H1 (cell line): ENCODE results near the gene OR8G5. TPM values are rescaled to one million over a fixed set of nuclear protein-coding genes. Genes with fewer than 3 reads are reported as not detected.

Source experiments
- CBX8 ChIP-seq: fragments of 300-800, 300-1000 bp; sonication (generic); IDR thresholded peaks from 2 replicates; pipeline ENCODE4 v1.7.1; 2016; ENCODE audit warnings: low read depth, low read length, borderline replicate concordance
- CEBPB ChIP-seq: IDR thresholded peaks from 2 replicates; pipeline ENCODE4 v1.6.1; 2012; ENCODE audit warnings: low read depth, low read length
- CHD2 ChIP-seq: IDR thresholded peaks from 2 replicates; pipeline ENCODE4 v1.6.1; 2012; ENCODE audit warnings: low read length, improper control_type of control experiment
- CHD7 ChIP-seq: fragments of 300-600 bp; sonication (generic); IDR thresholded peaks from 2 replicates; pipeline ENCODE4 v1.7.1; 2012; ENCODE audit warnings: low read length, moderate library complexity, mild to moderate bottlenecking, inconsistent platforms; ENCODE audit not compliant: insufficient replicate concordance
- CTBP2 ChIP-seq: IDR thresholded peaks from 2 replicates; pipeline ENCODE4 v1.7.0; 2011; ENCODE audit warnings: borderline replicate concordance, mild to moderate bottlenecking, moderate library complexity, mixed read lengths, low read length; ENCODE audit not compliant: insufficient read depth, insufficient read length
- FOSL1 ChIP-seq: IDR thresholded peaks from 2 replicates; pipeline ENCODE4 v1.6.1; 2011; ENCODE audit warnings: mild to moderate bottlenecking, low read depth, low read length, moderate library complexity; ENCODE audit not compliant: insufficient read depth
- GTF2F1 ChIP-seq: IDR thresholded peaks from 2 replicates; pipeline ENCODE4 v1.6.1; 2012; ENCODE audit warnings: low read depth, low read length, improper control_type of control experiment, borderline replicate concordance
- HDAC2 ChIP-seq, 2 experiments: fragments of 300-600 bp in 1 of 2; sonication (generic) in 1 of 2; IDR thresholded peaks; 2 replicates each; pipeline ENCODE4 v1.6.1; 2011 to 2012; ENCODE audit warnings: low read depth in 2 of 2, low read length in 2 of 2, mild to moderate bottlenecking in 2 of 2, moderate library complexity in 2 of 2, borderline replicate concordance in 1 of 2, inconsistent platforms in 1 of 2
- MAFK ChIP-seq: IDR thresholded peaks from 2 replicates; pipeline ENCODE4 v1.6.1; 2012; ENCODE audit warnings: low read depth, mild to moderate bottlenecking, improper control_type of control experiment, low read length
- RBBP5 ChIP-seq: IDR thresholded peaks from 2 replicates; pipeline ENCODE4 v1.7.1; 2012; ENCODE audit warnings: low read depth, mild to moderate bottlenecking, inconsistent platforms, low read length, moderate library complexity, borderline replicate concordance
- RXRA ChIP-seq: IDR thresholded peaks from 2 replicates; pipeline ENCODE4 v1.6.1; 2011; ENCODE audit warnings: low read depth, mild to moderate bottlenecking, low read length, moderate library complexity; ENCODE audit not compliant: insufficient read depth
- SUZ12 ChIP-seq: fragments of 200-600 bp; sonication (generic); IDR thresholded peaks from 2 replicates; pipeline ENCODE4 v1.6.1; 2012; ENCODE audit warnings: mild to moderate bottlenecking, inconsistent platforms, low read length, moderate library complexity, mixed read lengths
- polyA plus RNA-seq, 7 experiments: library from polyadenylated mRNA; depleted of rRNA in 3 of 7; stranded (reverse) in 5 of 7; unstranded in 2 of 7; fragments of >200 nt in 5 of 7; fragments of 200-250 nt in 2 of 7; gene quantifications; 1 replicate in 5 of 7; 2 replicates in 1 of 7; 4 replicates in 1 of 7; pipeline versions ENCODE4 v1.2.1 to v1.2.3, GENCODE V29; 2011 to 2013; ENCODE audit warnings: missing spikeins in 2 of 7, mixed read lengths in 2 of 7
- total RNA-seq: library from RNA; stranded (reverse); fragmentation: NEBNext Ultra II Directional; extraction: Animal tissue kit (Norgen Biotek cat#: 25700); gene quantifications from 2 replicates; pipeline ENCODE4 v1.2.1, GENCODE V29; 2021

OR8G5 gene
- total and polyA plus RNA-seq, 2 of the 8 experiments (the other 6 are each of a cell fraction or from before 2014, with no cell fraction given), result not detected

- TF ChIP-seq CHD7, result no peak
- TF ChIP-seq RXRA, result no peak
- no peak for TF ChIP-seq RBBP5
- no peak for TF ChIP-seq GTF2F1
- no peak for TF ChIP-seq SUZ12
- TF ChIP-seq FOSL1, result no peak
- no peak for TF ChIP-seq CTBP2
- TF ChIP-seq MAFK, result no peak
- TF ChIP-seq CEBPB, result no peak
- no peak for TF ChIP-seq CHD2
- TF ChIP-seq CBX8, result no peak
- TF ChIP-seq HDAC2 (IDR thresholded peaks at IDR 0.05; ENCODE audit: borderline replicate concordance in 1 of 2, low read depth in 2 of 2, low read length in 2 of 2), result no peak
These were observed 38.5 kb downstream of the OR8G5 start (continued) for GRCh38 chr11:124294687-124295086.
